Measurements from ENCODE around the gene DCUN1D3.
"Not testable (repeated sequence)": the region's sequence is repeated elsewhere in the genome, so short reads cannot be mapped to it uniquely, and the experiment has no call there.

The DCUN1D3 gene

GRCh38 chr16:20900299-20901067 lies at the start of gene DCUN1D3, which contains the start of gene LYRM1:
Gene DCUN1D3, minus strand, starts transcription at chr16:20900358. Its CDS starts 37,820 bp downstream, at chr16:20862538.
Gene LYRM1, plus strand, starts transcription at chr16:20900771. Its CDS starts 14,785 bp downstream, at chr16:20915556.
- peak; percentile 89 to 90 for DNase-seq (ENCODE audit: low read depth in 2 of 2)

GRCh38 chr16:20949660-20950059 lies 49.5 kb upstream of the DCUN1D3 start:
- DNase-seq (ENCODE audit: low read depth in 2 of 2), result no peak

- no peak for DNase-seq (ENCODE audit: low read depth in 2 of 2)
Observed at GRCh38 chr16:20948444-20948843, 48.3 kb upstream of the DCUN1D3 start.

GRCh38 chr16:20946015-20946629 lies 46.0 kb upstream of the DCUN1D3 start:
- DNase-seq (ENCODE audit: low read depth in 2 of 2), result no peak

GRCh38 chr16:20945575-20945875 lies 45.4 kb upstream of the DCUN1D3 start:
- DNase-seq (ENCODE audit: low read depth in 2 of 2), result not testable (repeated sequence)

GRCh38 chr16:20944861-20945574 lies 44.9 kb upstream of the DCUN1D3 start:
- peak; percentile 57 to 59 for DNase-seq (ENCODE audit: low read depth in 2 of 2)

GRCh38 chr16:20942256-20942655 lies 42.1 kb upstream of the DCUN1D3 start:
- no peak for DNase-seq (ENCODE audit: low read depth in 2 of 2)

GRCh38 chr16:20941636-20941926 lies 41.4 kb upstream of the DCUN1D3 start:
- no peak for DNase-seq (ENCODE audit: low read depth in 2 of 2)

- peak in 1 of 2 donors; percentile 4 for DNase-seq (ENCODE audit: low read depth in 2 of 2)
Observed at GRCh38 chr16:20940871-20941635, 40.9 kb upstream of the DCUN1D3 start.

GRCh38 chr16:20939611-20940010 lies 39.5 kb upstream of the DCUN1D3 start:
- no peak for DNase-seq (ENCODE audit: low read depth in 2 of 2)

- peak in 1 of 2 donors; percentile 2 for DNase-seq (ENCODE audit: low read depth in 2 of 2)
Observed at GRCh38 chr16:20938426-20938825, 38.3 kb upstream of the DCUN1D3 start.

- DNase-seq (ENCODE audit: low read depth in 2 of 2), result no peak
Observed at GRCh38 chr16:20937736-20938135, 37.6 kb upstream of the DCUN1D3 start.

GRCh38 chr16:20933589-20933988 lies 33.4 kb upstream of the DCUN1D3 start:
- DNase-seq (ENCODE audit: low read depth in 2 of 2), result no peak

GRCh38 chr16:20931066-20931600 lies 31.0 kb upstream of the DCUN1D3 start:
- DNase-seq (ENCODE audit: low read depth in 2 of 2), result no peak

GRCh38 chr16:20930365-20930690 lies 30.2 kb upstream of the DCUN1D3 start:
- no peak for DNase-seq (ENCODE audit: low read depth in 2 of 2)

- not testable (repeated sequence) for DNase-seq (ENCODE audit: low read depth in 2 of 2)
Observed at GRCh38 chr16:20929676-20930364, 29.7 kb upstream of the DCUN1D3 start.

GRCh38 chr16:20928774-20929411 lies 28.7 kb upstream of the DCUN1D3 start:
- DNase-seq (ENCODE audit: low read depth in 2 of 2), result no peak

- no peak for DNase-seq (ENCODE audit: low read depth in 2 of 2)
Observed at GRCh38 chr16:20925751-20926150, 25.6 kb upstream of the DCUN1D3 start.

GRCh38 chr16:20923876-20924275 lies 23.7 kb upstream of the DCUN1D3 start:
- no peak for DNase-seq (ENCODE audit: low read depth in 2 of 2)

- no peak for DNase-seq (ENCODE audit: low read depth in 2 of 2)
Observed at GRCh38 chr16:20920799-20921198, 20.6 kb upstream of the DCUN1D3 start.

GRCh38 chr16:20920091-20920490 lies 19.9 kb upstream of the DCUN1D3 start:
- no peak for DNase-seq (ENCODE audit: low read depth in 2 of 2)

Measured in stimulated activated CD4-positive, alpha-beta T cell treated with anti-CD3 and anti-CD28 coated beads, Interleukin-15, amount 100 ng/mL, for 48 hours (primary cell).